ENCODE data around the gene PTP4A2. TPM values are rescaled to one million over a fixed set of nuclear protein-coding genes. Genes with fewer than 3 reads are reported as not detected.

The PTP4A2 gene
- total and polyA plus RNA-seq, 7 experiments from 2014 or later: 196 to 449 (median 276) TPM

DNA sequence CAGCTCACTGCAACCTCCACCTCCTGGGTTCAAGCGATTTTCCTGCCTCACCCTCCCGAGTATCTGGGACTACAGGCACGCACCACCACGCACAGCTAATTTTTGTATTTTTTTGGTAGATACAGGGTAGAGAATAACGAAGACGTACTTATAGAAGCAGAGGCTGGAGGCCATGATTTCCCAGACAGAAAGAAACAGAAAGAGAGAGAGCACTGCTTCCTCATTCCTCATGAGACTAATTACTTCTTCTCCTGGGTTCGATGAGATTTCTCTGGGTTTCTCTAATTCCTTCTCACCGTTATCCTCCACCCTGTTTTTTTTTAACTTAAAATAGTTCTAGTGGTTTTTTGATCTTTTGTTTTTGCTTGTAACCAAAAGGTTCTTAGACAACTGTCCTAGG is 23.4 kb upstream of the PTP4A2 start:
- no peak overlapping the region for H3K4me3 ChIP-seq (ENCODE audit: low read length)
- no peak for ATAC-seq
- no peak overlapping the region for H3K27ac ChIP-seq (ENCODE audit: low read depth, low read length)
- peak overlapping the region; percentile 5 to 74 (median 56) for H3K4me3 Mint-ChIP-seq
- no peaks in the 10 kb centered on the region for H3K9me3 ChIP-seq (ENCODE audit: control insufficient read depth in 2 of 3, low read length in 3 of 3)
- H3K27ac Mint-ChIP-seq: peak overlapping the region; percentile 44 to 94 (median 77)
- ChIA-PET CTCF (interaction anchor here (0.7 to 5.6 kb wide), 10 partner anchors 18 to 172 kb away, joined by 3 to 52 read pairs (median 4); partner anchors contain the start of genes PTP4A2 and SPOCD1), POLR2A (interaction anchor here (0.9 to 13.9 kb wide), 9 partner anchors 9 to 318 kb away, joined by 3 to 248 read pairs (median 4); partner anchors contain the start of genes KHDRBS1, PTP4A2 and SPOCD1)
- H3K27me3 Mint-ChIP-seq: no peaks in the 10 kb centered on the region
- no peaks in the 10 kb centered on the region for H3K9me3 Mint-ChIP-seq
- H3K4me1 Mint-ChIP-seq: peaks cover 38 to 65% (median 61%) of the 10 kb centered on the region in 7 donors
- no peak for DNase-seq
- H3K4me1 ChIP-seq (ENCODE audit: control insufficient read depth in 2 of 2, insufficient read depth in 2 of 2, low read length in 2 of 2): peaks cover 8 to 34% of the 10 kb centered on the region in 2 donors
- H3K36me3 ChIP-seq (ENCODE audit: control insufficient read depth in 2 of 3, insufficient read depth in 3 of 3, low read length in 3 of 3): no peaks in the 10 kb centered on the region
- peaks cover 0 to 2% (median 0%) of the 10 kb centered on the region in 5 donors for H3K36me3 Mint-ChIP-seq
- intact Hi-C loops (cut with micrococcal nuclease): loop anchor here (5.0 kb wide), 2 partner anchors 34 to 299 kb away; no protein-coding TSS in a partner anchor
- H3K27me3 ChIP-seq (ENCODE audit: control insufficient read depth in 2 of 2, insufficient read depth in 2 of 2, low read length in 2 of 2): no peaks in the 10 kb centered on the region

DNA sequence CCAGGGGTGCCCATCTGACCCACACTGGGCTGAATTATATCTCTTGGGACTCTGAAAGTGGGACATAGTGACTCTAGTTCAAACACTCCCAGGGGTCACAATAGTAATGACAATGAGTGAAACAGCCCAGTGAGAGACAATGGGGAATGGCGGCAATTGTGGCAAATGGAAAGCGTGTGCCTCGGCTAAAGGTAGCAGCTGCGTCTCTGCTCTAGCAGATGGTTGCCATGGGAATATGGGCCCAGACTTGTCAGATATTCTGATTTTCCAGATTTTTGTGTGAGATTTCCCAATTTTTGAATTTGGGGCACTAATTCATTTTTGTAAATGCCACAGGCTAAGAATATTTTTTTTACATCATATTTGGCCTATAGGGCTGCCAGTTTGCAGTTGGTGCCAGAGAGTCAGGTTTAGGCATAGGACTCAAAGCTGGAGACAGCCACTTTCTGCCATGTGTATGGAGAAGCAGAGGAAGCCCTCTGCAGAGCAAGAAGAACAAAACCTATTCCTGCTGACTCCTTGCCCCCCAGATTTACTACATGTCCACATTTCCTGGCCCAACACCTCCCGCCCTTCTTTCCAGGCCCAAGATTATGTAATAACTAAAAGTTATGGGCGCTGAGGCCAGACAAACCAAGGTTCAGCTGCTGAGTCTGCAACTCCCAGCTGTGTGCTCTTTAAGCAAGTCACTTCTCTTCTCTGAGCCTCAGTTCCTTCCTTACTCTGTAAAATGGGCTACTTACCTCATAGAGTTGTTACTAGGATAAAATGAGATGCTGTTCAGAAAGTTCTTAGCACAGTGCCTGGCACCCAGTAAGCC is 21.6 kb upstream of the PTP4A2 start:
- H3K27me3 Mint-ChIP-seq: no peaks in the 10 kb centered on the region
- H3K4me3 Mint-ChIP-seq: peak overlapping the region in 2 of 10 donors; percentile 26 to 35
- peak overlapping the region in 7 of 9 donors; percentile 30 to 86 (median 67) for H3K27ac Mint-ChIP-seq
- H3K9me3 ChIP-seq (ENCODE audit: control insufficient read depth in 2 of 3, low read length in 3 of 3): no peaks in the 10 kb centered on the region
- ATAC-seq (no peak), DNase-seq (no peak)
- no peaks in the 10 kb centered on the region for H3K9me3 Mint-ChIP-seq
- peaks cover 0 to 2% (median 0%) of the 10 kb centered on the region in 5 donors for H3K36me3 Mint-ChIP-seq
- H3K4me1 Mint-ChIP-seq: peaks cover 50 to 82% (median 77%) of the 10 kb centered on the region in 7 donors
- H3K36me3 ChIP-seq (ENCODE audit: control insufficient read depth in 2 of 3, insufficient read depth in 3 of 3, low read length in 3 of 3): no peaks in the 10 kb centered on the region
- ChIA-PET CTCF (interaction anchor here (1.1 kb wide), 1 partner anchor 15 kb away, joined by 4 read pairs; no protein-coding TSS in a partner anchor), POLR2A (interaction anchor here (1.4 to 13.9 kb wide), 3 partner anchors 8 to 143 kb away, joined by 4 to 248 read pairs (median 5); partner anchors contain the start of gene PTP4A2)
- no peaks in the 10 kb centered on the region for H3K27me3 ChIP-seq (ENCODE audit: control insufficient read depth in 2 of 2, insufficient read depth in 2 of 2, low read length in 2 of 2)
- H3K27ac ChIP-seq (ENCODE audit: low read depth, low read length): no peak overlapping the region
- intact Hi-C loops (cut with micrococcal nuclease): loop anchor here (5.0 kb wide), 2 partner anchors 32 to 297 kb away; no protein-coding TSS in a partner anchor
- H3K4me3 ChIP-seq (ENCODE audit: low read length): no peak overlapping the region
- H3K4me1 ChIP-seq (ENCODE audit: control insufficient read depth in 2 of 2, insufficient read depth in 2 of 2, low read length in 2 of 2): peaks cover 21 to 47% of the 10 kb centered on the region in 2 donors

DNA sequence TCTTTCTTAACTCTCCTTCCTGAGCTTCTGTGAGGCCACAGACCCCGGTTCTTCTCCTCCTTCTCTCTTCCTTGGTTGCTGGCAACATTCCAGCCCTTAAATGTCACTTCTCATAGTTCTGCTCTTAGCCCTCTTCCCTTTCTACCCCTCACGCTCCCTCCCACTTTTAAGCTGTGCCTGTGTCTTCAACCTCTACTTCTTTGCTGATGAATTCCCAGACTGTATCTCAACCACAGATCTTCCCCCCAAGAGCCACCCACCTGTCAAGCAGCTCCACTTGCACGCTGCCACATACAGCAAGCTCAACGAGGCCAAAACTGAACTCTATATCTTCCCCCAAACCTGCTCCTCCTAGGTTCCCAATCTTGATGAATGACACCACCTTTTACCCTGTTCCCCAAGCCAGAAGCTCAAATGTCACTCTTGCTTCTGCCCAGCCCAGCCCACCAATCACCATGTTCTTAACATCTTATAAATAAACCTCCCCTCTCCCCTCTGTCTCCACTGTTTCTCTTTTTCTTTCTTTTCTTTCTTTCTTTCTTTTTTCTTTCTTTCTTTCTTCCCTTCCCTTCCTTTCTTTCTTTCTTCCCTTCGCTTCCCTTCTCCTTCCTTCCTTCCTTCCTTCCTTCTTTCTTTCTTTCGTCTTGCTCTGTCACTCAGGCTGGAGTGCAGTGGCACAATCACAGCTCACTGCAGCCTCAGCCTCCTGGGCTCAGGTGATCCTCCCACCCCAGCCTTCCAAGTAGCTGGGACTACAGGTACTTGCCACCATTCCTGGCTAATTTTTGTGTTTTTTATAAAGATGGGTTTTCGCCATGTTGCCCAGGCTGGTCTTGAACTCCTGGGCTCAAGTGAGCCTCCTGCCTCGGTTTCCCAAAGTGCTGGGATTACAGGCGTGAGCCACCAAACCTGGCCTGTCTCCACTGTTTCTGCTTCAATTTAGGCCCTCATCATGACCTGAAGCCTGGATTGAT is 19.8 kb upstream of the PTP4A2 start:
- peaks cover 0 to 1% (median 0%) of the 10 kb centered on the region in 11 donors for H3K9me3 Mint-ChIP-seq
- H3K4me3 Mint-ChIP-seq: peak overlapping the region; percentile 25 to 74 (median 62)
- Histone ChIP-seq H3K36me3 (ENCODE audit: control insufficient read depth in 2 of 3, insufficient read depth in 3 of 3, low read length in 3 of 3) (no peaks in the 10 kb centered on the region), H3K4me1 (ENCODE audit: control insufficient read depth in 2 of 2, insufficient read depth in 2 of 2, low read length in 2 of 2) (peaks cover 21 to 39% of the 10 kb centered on the region in 2 donors), H3K9me3 (ENCODE audit: control insufficient read depth in 2 of 3, low read length in 3 of 3) (no peaks in the 10 kb centered on the region), H3K27ac (ENCODE audit: low read depth, low read length) (peak overlapping the region; percentile 43), H3K4me3 (ENCODE audit: low read length) (peak overlapping the region; percentile 5), H3K27me3 (ENCODE audit: control insufficient read depth in 2 of 2, insufficient read depth in 2 of 2, low read length in 2 of 2) (no peaks in the 10 kb centered on the region)
- H3K27ac Mint-ChIP-seq: peak overlapping the region; percentile 65 to 92 (median 87)
- ATAC-seq: peak; percentile 39
- intact Hi-C loops (cut with micrococcal nuclease): loop anchor here in 1 of 2 donors (2.0 kb wide), 1 partner anchor 141 kb away; the partner anchor contains the start of gene SPOCD1
- ChIA-PET CTCF (interaction anchor here (0.5 to 3.8 kb wide), 6 partner anchors 14 to 230 kb away, joined by 3 to 35 read pairs (median 3); partner anchors contain the start of gene PTP4A2), POLR2A (interaction anchor here (0.7 to 13.9 kb wide), 10 partner anchors 11 to 293 kb away, joined by 3 to 248 read pairs (median 4); partner anchors contain the start of genes LCK and PTP4A2)
- H3K27me3 Mint-ChIP-seq: no peaks in the 10 kb centered on the region
- DNase-seq: peak in 2 of 9 donors; percentile 20 to 61
- peaks cover 0 to 2% (median 0%) of the 10 kb centered on the region in 5 donors for H3K36me3 Mint-ChIP-seq
- peaks cover 44 to 76% (median 73%) of the 10 kb centered on the region in 7 donors for H3K4me1 Mint-ChIP-seq

- no peak overlapping the region for H3K4me3 ChIP-seq (ENCODE audit: low read length)
- H3K4me1 ChIP-seq (ENCODE audit: control insufficient read depth in 2 of 2, insufficient read depth in 2 of 2, low read length in 2 of 2): peaks cover 31 to 42% of the 10 kb centered on the region in 2 donors
- Mint-ChIP-seq H3K4me1 (peaks cover 45 to 76% (median 73%) of the 10 kb centered on the region in 7 donors), H3K27me3 (no peaks in the 10 kb centered on the region), H3K27ac (peak overlapping the region; percentile 15 to 91 (median 83)), H3K9me3 (peaks cover 0 to 1% (median 0%) of the 10 kb centered on the region in 11 donors), H3K4me3 (peak overlapping the region; percentile 10 to 79 (median 59)), H3K36me3 (peaks cover 0 to 2% (median 0%) of the 10 kb centered on the region in 5 donors)
- H3K27ac ChIP-seq (ENCODE audit: low read depth, low read length): peak overlapping the region; percentile 8
- ATAC-seq (peak; percentile 93), DNase-seq (peak in 7 of 9 donors; percentile 31 to 79 (median 51))
- POLR2A ChIA-PET: interaction anchor here (1.0 to 13.9 kb wide), 5 partner anchors 8 to 25 kb away, joined by 3 to 248 read pairs (median 7); partner anchors contain the start of gene PTP4A2
- CTCF ChIA-PET: interaction anchor here (0.8 to 3.8 kb wide), 8 partner anchors 8 to 152 kb away, joined by 3 to 35 read pairs (median 4); partner anchors contain the start of gene PTP4A2
- H3K9me3 ChIP-seq (ENCODE audit: control insufficient read depth in 2 of 3, low read length in 3 of 3): no peaks in the 10 kb centered on the region
- no peaks in the 10 kb centered on the region for H3K27me3 ChIP-seq (ENCODE audit: control insufficient read depth in 2 of 2, insufficient read depth in 2 of 2, low read length in 2 of 2)
- no peaks in the 10 kb centered on the region for H3K36me3 ChIP-seq (ENCODE audit: control insufficient read depth in 2 of 3, insufficient read depth in 3 of 3, low read length in 3 of 3)
- intact Hi-C loops (cut with micrococcal nuclease): loop anchor here (1.0 to 2.0 kb wide), 4 partner anchors 12 to 139 kb away; partner anchors contain the start of gene SPOCD1 (in 1 of the 2)
Observed at GRCh38 chr1:31955917-31956736, 18.0 kb upstream of the PTP4A2 start.

- peaks cover 0 to 2% (median 0%) of the 10 kb centered on the region in 5 donors for H3K36me3 Mint-ChIP-seq
- H3K27ac ChIP-seq (ENCODE audit: low read depth, low read length): no peak overlapping the region
- H3K36me3 ChIP-seq (ENCODE audit: control insufficient read depth in 2 of 3, insufficient read depth in 3 of 3, low read length in 3 of 3): no peaks in the 10 kb centered on the region
- peaks cover 39 to 69% (median 62%) of the 10 kb centered on the region in 7 donors for H3K4me1 Mint-ChIP-seq
- H3K4me1 ChIP-seq (ENCODE audit: control insufficient read depth in 2 of 2, insufficient read depth in 2 of 2, low read length in 2 of 2): peaks cover 31 to 38% of the 10 kb centered on the region in 2 donors
- peaks cover 0 to 1% (median 0%) of the 10 kb centered on the region in 11 donors for H3K9me3 Mint-ChIP-seq
- CTCF ChIA-PET: interaction anchor here (0.7 to 3.8 kb wide), 7 partner anchors 9 to 151 kb away, joined by 3 to 35 read pairs (median 5); partner anchors contain the start of gene PTP4A2
- ATAC-seq: peak; percentile 55
- H3K27me3 Mint-ChIP-seq: no peaks in the 10 kb centered on the region
- no peak for DNase-seq
- POLR2A ChIA-PET: interaction anchor here (0.6 to 13.9 kb wide), 6 partner anchors 9 to 58 kb away, joined by 3 to 248 read pairs (median 4); partner anchors contain the start of gene PTP4A2
- no peaks in the 10 kb centered on the region for H3K9me3 ChIP-seq (ENCODE audit: control insufficient read depth in 2 of 3, low read length in 3 of 3)
- H3K4me3 Mint-ChIP-seq: peak overlapping the region in 2 of 10 donors; percentile 51 to 71
- peak overlapping the region in 8 of 9 donors; percentile 11 to 91 (median 58) for H3K27ac Mint-ChIP-seq
- H3K27me3 ChIP-seq (ENCODE audit: control insufficient read depth in 2 of 2, insufficient read depth in 2 of 2, low read length in 2 of 2): no peaks in the 10 kb centered on the region
- H3K4me3 ChIP-seq (ENCODE audit: low read length): no peak overlapping the region
- intact Hi-C loops (cut with micrococcal nuclease): no loop called here
Observed at GRCh38 chr1:31954607-31955283, 16.6 kb upstream of the PTP4A2 start.
